ENCODE results near the gene CLN6.

The CLN6 gene

GRCh38 chr15:68208636-68209240 lies 20.8 kb downstream of the CLN6 start:
- no peak overlapping the region for H3K4me3 ChIP-seq (ENCODE audit: low read depth, low read length)
- TF ChIP-seq, protein P1, sequence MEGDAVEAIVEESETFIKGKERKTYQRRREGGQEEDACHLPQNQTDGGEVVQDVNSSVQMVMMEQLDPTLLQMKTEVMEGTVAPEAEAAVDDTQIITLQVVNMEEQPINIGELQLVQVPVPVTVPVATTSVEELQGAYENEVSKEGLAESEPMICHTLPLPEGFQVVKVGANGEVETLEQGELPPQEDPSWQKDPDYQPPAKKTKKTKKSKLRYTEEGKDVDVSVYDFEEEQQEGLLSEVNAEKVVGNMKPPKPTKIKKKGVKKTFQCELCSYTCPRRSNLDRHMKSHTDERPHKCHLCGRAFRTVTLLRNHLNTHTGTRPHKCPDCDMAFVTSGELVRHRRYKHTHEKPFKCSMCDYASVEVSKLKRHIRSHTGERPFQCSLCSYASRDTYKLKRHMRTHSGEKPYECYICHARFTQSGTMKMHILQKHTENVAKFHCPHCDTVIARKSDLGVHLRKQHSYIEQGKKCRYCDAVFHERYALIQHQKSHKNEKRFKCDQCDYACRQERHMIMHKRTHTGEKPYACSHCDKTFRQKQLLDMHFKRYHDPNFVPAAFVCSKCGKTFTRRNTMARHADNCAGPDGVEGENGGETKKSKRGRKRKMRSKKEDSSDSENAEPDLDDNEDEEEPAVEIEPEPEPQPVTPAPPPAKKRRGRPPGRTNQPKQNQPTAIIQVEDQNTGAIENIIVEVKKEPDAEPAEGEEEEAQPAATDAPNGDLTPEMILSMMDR (IDR thresholded peaks at IDR 0.05; ENCODE audit: low read depth, low read length): no peak

- H3K4me3 ChIP-seq (ENCODE audit: low read depth, low read length): no peak overlapping the region
- TF ChIP-seq, protein P1 (IDR thresholded peaks at IDR 0.05; ENCODE audit: low read depth, low read length): no peak
These were observed 21.4 kb downstream of the CLN6 start for GRCh38 chr15:68208136-68208535.

DNA sequence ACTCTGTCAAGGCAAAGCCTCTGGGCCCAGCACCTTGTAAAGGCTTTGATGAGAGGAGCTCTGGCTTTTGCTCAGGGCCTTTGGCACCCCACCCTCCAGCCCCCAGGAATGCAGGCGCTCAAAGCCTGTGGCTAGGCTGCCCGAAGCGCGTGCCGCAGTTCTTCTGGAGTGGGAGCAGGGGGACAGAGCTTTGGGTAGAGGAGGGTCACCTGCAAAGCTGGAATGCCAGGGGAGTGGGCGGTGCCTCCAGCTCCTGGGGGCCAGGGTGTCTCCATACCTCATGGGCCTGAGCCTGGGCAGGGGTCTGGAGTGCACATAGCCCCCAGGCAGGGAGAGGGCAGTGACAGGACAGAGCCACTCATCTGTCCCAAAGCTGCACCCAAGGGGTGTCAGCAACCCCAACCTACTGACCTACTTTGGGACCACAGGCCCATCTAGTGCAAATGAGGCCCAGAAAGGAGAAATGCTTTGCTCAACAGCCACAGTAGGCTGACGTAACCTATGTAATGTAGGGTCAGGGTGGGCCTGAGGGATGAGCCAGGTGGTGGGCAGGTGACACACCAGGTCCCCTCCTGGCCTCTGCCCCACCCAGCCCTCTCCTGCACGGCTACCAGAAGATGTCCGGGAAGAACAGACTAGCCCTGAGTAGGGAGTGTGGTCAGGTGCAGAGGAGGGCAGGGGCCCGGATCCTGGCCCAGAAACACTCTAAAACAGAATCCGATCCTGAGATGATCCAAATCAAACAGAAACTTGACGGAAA lies 22.2 kb downstream of the CLN6 start:
- H3K4me3 ChIP-seq (ENCODE audit: low read depth, low read length): no peak overlapping the region
- TF ChIP-seq, protein P1 (IDR thresholded peaks at IDR 0.05; ENCODE audit: low read depth, low read length): no peak

- TF ChIP-seq, protein P1 (IDR thresholded peaks at IDR 0.05; ENCODE audit: low read depth, low read length): no peak
- H3K4me3 ChIP-seq (ENCODE audit: low read depth, low read length): no peak overlapping the region
These were observed 22.8 kb downstream of the CLN6 start for GRCh38 chr15:68206711-68207151.

DNA sequence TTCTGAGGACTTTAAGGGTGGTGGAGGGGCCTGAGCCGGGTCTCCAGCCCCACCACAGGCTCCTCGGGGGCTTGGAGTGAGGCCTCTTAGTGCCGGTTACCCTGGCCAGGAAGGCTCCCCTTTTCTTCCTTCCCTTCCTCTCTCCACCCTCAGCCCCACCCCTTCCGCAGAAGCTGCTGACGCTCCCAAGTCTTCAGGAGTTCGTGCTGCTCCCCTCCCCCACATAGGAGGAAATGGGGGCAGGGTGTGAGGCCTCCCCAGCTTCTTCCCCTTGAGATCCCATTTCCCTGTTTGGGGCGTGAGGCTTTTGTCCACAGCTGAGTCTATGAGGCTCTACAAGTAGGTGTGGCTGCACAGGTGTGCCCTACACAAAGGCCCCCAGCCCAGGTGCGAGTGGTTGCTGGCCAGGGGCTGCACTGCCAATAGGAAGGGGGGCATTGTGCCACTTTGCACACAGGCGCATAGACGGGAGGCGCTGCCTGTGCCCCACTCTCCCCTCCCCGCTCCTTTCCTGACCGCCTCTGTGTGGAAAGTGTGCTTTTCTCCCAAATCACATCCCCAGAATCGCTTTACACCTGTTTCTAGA lies 23.5 kb downstream of the CLN6 start:
- no peak overlapping the region for H3K4me3 ChIP-seq (ENCODE audit: low read depth, low read length)
- TF ChIP-seq, protein P1 (IDR thresholded peaks at IDR 0.05; ENCODE audit: low read depth, low read length): no peak

DNA sequence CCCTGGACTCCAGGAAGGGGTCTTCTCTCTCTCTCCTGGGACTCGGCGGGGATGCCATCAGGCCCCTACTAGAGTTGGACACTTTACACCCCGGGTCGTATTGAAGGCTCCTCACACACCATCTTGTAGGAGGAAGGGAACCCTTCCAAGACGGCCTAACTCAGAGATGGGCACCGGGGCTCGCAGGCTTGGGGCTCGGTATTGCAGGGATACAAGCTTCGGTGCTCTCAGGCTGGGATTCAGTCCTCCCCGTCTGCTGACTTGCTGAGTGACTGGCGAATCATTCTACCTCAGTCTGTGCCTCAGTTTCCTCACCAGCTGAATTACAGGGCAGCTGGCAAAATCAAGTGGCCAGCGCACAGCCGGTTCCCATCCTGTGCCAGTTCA lies 24.0 kb downstream of the CLN6 start:
- no peak overlapping the region for H3K4me3 ChIP-seq (ENCODE audit: low read depth, low read length)
- TF ChIP-seq, protein P1 (IDR thresholded peaks at IDR 0.05; ENCODE audit: low read depth, low read length): no peak

Measured in WI38 (cell line).